Measurements from ENCODE around the gene TNNI2.

The TNNI2 gene

GRCh38 chr11:1822648-1823375, 16.0 kb upstream of the TNNI2 start:
- FAIRE-seq: no peak

GRCh38 chr11:1823376-1824220, 15.2 kb upstream of the TNNI2 start:
- no peak for FAIRE-seq

- no peak for FAIRE-seq
These were observed 14.4 kb upstream of the TNNI2 start for GRCh38 chr11:1824221-1825038.

GRCh38 chr11:1825039-1825740, 13.6 kb upstream of the TNNI2 start:
- no peak for FAIRE-seq

- FAIRE-seq: no peak
These were observed 12.9 kb upstream of the TNNI2 start for GRCh38 chr11:1825785-1826451.

- FAIRE-seq: no peak
These were observed 12.2 kb upstream of the TNNI2 start for GRCh38 chr11:1826552-1827094.

- no peak for FAIRE-seq
These were observed 11.5 kb upstream of the TNNI2 start for GRCh38 chr11:1827095-1827813.

GRCh38 chr11:1827931-1828330, 10.8 kb upstream of the TNNI2 start:
- FAIRE-seq: no peak

- FAIRE-seq: no peak
These were observed 10.2 kb upstream of the TNNI2 start for GRCh38 chr11:1828542-1828941.

- FAIRE-seq: no peak
These were observed 9.6 kb upstream of the TNNI2 start for GRCh38 chr11:1829039-1829820.

GRCh38 chr11:1830004-1830321, 8.8 kb upstream of the TNNI2 start:
- no peak for FAIRE-seq

GRCh38 chr11:1830322-1831223, 8.2 kb upstream of the TNNI2 start:
- no peak for FAIRE-seq

GRCh38 chr11:1831338-1832210, 7.2 kb upstream of the TNNI2 start:
- no peak for FAIRE-seq

GRCh38 chr11:1832211-1832919, 6.4 kb upstream of the TNNI2 start:
- no peak for FAIRE-seq

GRCh38 chr11:1832920-1833295, 5.9 kb upstream of the TNNI2 start:
- no peak for FAIRE-seq

GRCh38 chr11:1834062-1834610, 4.6 kb upstream of the TNNI2 start:
- no peak for FAIRE-seq

Data from TTC549 (cell line).